CD14-positive monocyte (primary cell): ENCODE data around the gene GLRB. TPM values are rescaled to one million over a fixed set of nuclear protein-coding genes. Genes with fewer than 3 reads are reported as not detected.

ENCODE experiments used
- DNase-seq, 3 donors: peaks; one replicate each; pipeline ENCODE4 v3.0.0-alpha.2; 2011 to 2022
- H2AFZ ChIP-seq: 2 replicates; pipeline ENCODE4 v1.6.0; 2012; ENCODE audit warnings: mild to moderate bottlenecking, low read depth, low read length, inconsistent platforms; ENCODE audit not compliant: insufficient read depth, poor library complexity, severe bottlenecking
- H3K27ac ChIP-seq, 2 donors: 1 replicate in 1 of 2; 2 replicates in 1 of 2; pipeline ENCODE4 v1.5.1; 2012 to 2013; ENCODE audit warnings: low read length in 2 of 2, control low read depth in 1 of 2, inconsistent platforms in 1 of 2, low read depth in 1 of 2, mild to moderate bottlenecking in 1 of 2
- H3K27me3 ChIP-seq, 2 donors: one replicate each; pipeline versions ENCODE4 v1.6.0 to v1.6.1; 2011 to 2013; ENCODE audit warnings: low read length in 2 of 2; ENCODE audit not compliant: control insufficient read depth in 2 of 2, insufficient read depth in 2 of 2
- H3K36me3 ChIP-seq, 2 donors: replicated peaks in 1 of 2; 1 replicate in 1 of 2; 2 replicates in 1 of 2; pipeline versions ENCODE4 v1.5.1 to v1.6.1; 2012 to 2013; ENCODE audit warnings: low read length in 2 of 2, control low read depth in 1 of 2, inconsistent platforms in 1 of 2, mild to moderate bottlenecking in 1 of 2; ENCODE audit not compliant: insufficient read depth in 2 of 2, control insufficient read depth in 1 of 2
- H3K4me1 ChIP-seq, 2 donors: 1 replicate in 1 of 2; 2 replicates in 1 of 2; pipeline versions ENCODE4 v1.5.1 to v1.6.1; 2012 to 2013; ENCODE audit warnings: low read length in 2 of 2, control low read depth in 1 of 2, inconsistent platforms in 1 of 2, mild to moderate bottlenecking in 1 of 2, moderate library complexity in 1 of 2; ENCODE audit not compliant: insufficient read depth in 2 of 2, control insufficient read depth in 1 of 2
- H3K4me2 ChIP-seq: replicated peaks from 2 replicates; pipeline ENCODE3; 2012; ENCODE audit warnings: low read length, moderate library complexity, mild to moderate bottlenecking; ENCODE audit not compliant: poor library complexity, severe bottlenecking; ENCODE audit errors: extremely low read depth
- H3K4me3 ChIP-seq, 3 experiments: fragments of 200-600 bp in 1 of 3; sonication (generic) in 1 of 3; replicated peaks in 1 of 3; 1 replicate in 2 of 3; 2 replicates in 1 of 3; pipeline ENCODE4 v1.5.1; 2011 to 2013; ENCODE audit warnings: low read length in 3 of 3, mild to moderate bottlenecking in 3 of 3, control low read depth in 2 of 3, low read depth in 2 of 3, inconsistent platforms in 1 of 3, moderate library complexity in 1 of 3
- H3K79me2 ChIP-seq: 2 replicates; pipeline ENCODE4 v1.6.0; 2012; ENCODE audit warnings: mild to moderate bottlenecking, control low read depth, inconsistent platforms, low read length, moderate library complexity; ENCODE audit not compliant: insufficient read depth
- H3K9ac ChIP-seq: 2 replicates; pipeline ENCODE4 v1.6.0; 2017; ENCODE audit warnings: low read length, mild to moderate bottlenecking; ENCODE audit not compliant: insufficient read depth, poor library complexity, severe bottlenecking
- H3K9me3 ChIP-seq, 2 donors: replicated peaks in 1 of 2; 1 replicate in 1 of 2; 2 replicates in 1 of 2; pipeline versions ENCODE4 v1.5.1 to v1.6.1; 2012 to 2013; ENCODE audit warnings: low read length in 2 of 2, control low read depth in 1 of 2; ENCODE audit not compliant: control insufficient read depth in 1 of 2, insufficient read depth in 1 of 2
- H4K20me1 ChIP-seq: 2 replicates; pipeline ENCODE4 v1.6.0; 2012; ENCODE audit warnings: mild to moderate bottlenecking, low read length, control low read depth, moderate library complexity; ENCODE audit not compliant: insufficient read depth
- H3K27ac Mint-ChIP-seq, 7 donors: one replicate each; pipeline ENCODE4 v1.8.0; 2020; ENCODE audit warnings: mild to moderate bottlenecking in 7 of 7, mixed read lengths in 7 of 7, moderate library complexity in 6 of 7, inconsistent platforms in 2 of 7
- H3K27me3 Mint-ChIP-seq, 3 donors: one replicate each; pipeline ENCODE4 v1.8.0; 2021 to 2022; ENCODE audit warnings: low read depth in 3 of 3, mild to moderate bottlenecking in 3 of 3, mixed read lengths in 3 of 3, moderate library complexity in 3 of 3, inconsistent platforms in 1 of 3
- H3K36me3 Mint-ChIP-seq, 2 donors: one replicate each; pipeline ENCODE4 v1.8.0; 2020; ENCODE audit warnings: mixed read lengths in 2 of 2, inconsistent platforms in 1 of 2, mild to moderate bottlenecking in 1 of 2
- H3K4me1 Mint-ChIP-seq: one replicate; pipeline ENCODE4 v1.8.0; 2020; ENCODE audit warnings: mild to moderate bottlenecking, mixed read lengths
- H3K4me3 Mint-ChIP-seq, 2 donors: one replicate each; pipeline ENCODE4 v1.8.0; 2020; ENCODE audit warnings: mild to moderate bottlenecking in 2 of 2, mixed read lengths in 2 of 2, moderate library complexity in 1 of 2
- H3K9me3 Mint-ChIP-seq, 7 donors: one replicate each; pipeline ENCODE4 v1.8.0; 2020 to 2022; ENCODE audit warnings: mixed read lengths in 7 of 7, mild to moderate bottlenecking in 6 of 7, moderate library complexity in 6 of 7, inconsistent platforms in 2 of 7
- WGBS: methylation state at CpG from one replicate; pipeline ENCODE4 v1.1.5; 2013; ENCODE audit warnings: missing lambda C conversion rate; ENCODE audit not compliant: insufficient coverage; 5-methylcytosine and 5-hydroxymethylcytosine counted together
- intact Hi-C, 2 donors: fragments of 100-400 bp; cut with micrococcal nuclease; formaldehyde crosslinking; loops; one replicate each; pipeline versions ENCODE4 v1.15.0 to v1.15.1; 2023
- polyA plus RNA-seq, 3 donors: library from polyadenylated mRNA; depleted of rRNA in 1 of 3; unstranded in 2 of 3; stranded (reverse) in 1 of 3; fragments of 300-500 nt in 2 of 3; fragments of >200 nt in 1 of 3; fragmentation: Illumina TruSeq in 2 of 3; gene quantifications; 1 replicate in 2 of 3; 2 replicates in 1 of 3; pipeline ENCODE4 v1.2.3, GENCODE V29; 2012 to 2021
- small RNA-seq: library from RNA; depleted of rRNA; stranded (forward); fragments of <200 nt; gene quantifications from one replicate; pipeline ENCODE3, GENCODE V24; 2012; ENCODE audit warnings: low read depth; ENCODE audit not compliant: insufficient read length
- TF ChIP-seq, protein P1 (sequence below): fragments of 200-600 bp; IDR thresholded peaks from one replicate; pipeline ENCODE4 v1.8.0; 2022; ENCODE audit warnings: antibody characterized with exemption, mild to moderate bottlenecking

GLRB gene
- polyA plus RNA-seq, 3 donors: not detected

DNA sequence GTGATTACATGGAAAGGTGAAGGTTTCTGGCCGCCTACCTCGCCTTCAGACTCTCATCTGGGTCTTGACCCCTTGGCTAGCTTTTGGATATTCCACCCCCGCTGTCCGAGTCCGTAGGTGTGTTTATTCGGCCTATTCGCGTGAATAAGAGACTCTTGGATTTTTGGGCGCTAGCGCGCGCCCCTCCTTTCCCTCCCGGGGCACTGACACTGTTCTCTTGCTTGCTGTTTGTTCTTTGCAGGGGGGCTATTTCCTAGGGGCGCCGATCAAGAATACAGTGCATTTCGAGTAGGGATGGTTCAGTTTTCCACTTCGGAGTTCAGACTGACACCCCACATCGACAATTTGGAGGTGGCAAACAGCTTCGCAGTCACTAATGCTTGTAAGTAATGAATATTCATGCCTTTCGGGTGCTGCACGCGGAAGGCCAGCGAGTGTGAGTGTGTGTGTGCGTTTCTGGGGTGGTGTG lies 145.5 kb downstream of the GLRB start:
- intact Hi-C loops: no loop called here
- Mint-ChIP-seq H3K36me3 (peaks cover 0 to 7% of the 10 kb centered on the region in 2 donors), H3K9me3 (peaks cover 0 to 16% (median 9%) of the 10 kb centered on the region in 7 donors), H3K27me3 (peaks cover 49 to 65% (median 53%) of the 10 kb centered on the region in 3 donors), H3K4me1 (peaks cover 8% of the 10 kb centered on the region), H3K4me3 (peak overlapping the region in 1 of 2 donors; percentile 87), H3K27ac (peak overlapping the region in 1 of 7 donors; percentile 7)
- no peak for DNase-seq
- H3K4me2 ChIP-seq: no peak overlapping the region
- peaks cover 42 to 60% of the 10 kb centered on the region in 2 donors for H3K27me3 ChIP-seq
- WGBS: 9% methylated on average over 20 of the region's 24 CpGs
- H3K4me1 ChIP-seq: no peaks in the 10 kb centered on the region
- TF ChIP-seq, protein P1, sequence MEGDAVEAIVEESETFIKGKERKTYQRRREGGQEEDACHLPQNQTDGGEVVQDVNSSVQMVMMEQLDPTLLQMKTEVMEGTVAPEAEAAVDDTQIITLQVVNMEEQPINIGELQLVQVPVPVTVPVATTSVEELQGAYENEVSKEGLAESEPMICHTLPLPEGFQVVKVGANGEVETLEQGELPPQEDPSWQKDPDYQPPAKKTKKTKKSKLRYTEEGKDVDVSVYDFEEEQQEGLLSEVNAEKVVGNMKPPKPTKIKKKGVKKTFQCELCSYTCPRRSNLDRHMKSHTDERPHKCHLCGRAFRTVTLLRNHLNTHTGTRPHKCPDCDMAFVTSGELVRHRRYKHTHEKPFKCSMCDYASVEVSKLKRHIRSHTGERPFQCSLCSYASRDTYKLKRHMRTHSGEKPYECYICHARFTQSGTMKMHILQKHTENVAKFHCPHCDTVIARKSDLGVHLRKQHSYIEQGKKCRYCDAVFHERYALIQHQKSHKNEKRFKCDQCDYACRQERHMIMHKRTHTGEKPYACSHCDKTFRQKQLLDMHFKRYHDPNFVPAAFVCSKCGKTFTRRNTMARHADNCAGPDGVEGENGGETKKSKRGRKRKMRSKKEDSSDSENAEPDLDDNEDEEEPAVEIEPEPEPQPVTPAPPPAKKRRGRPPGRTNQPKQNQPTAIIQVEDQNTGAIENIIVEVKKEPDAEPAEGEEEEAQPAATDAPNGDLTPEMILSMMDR: no peak
- H3K9me3 ChIP-seq: peaks cover 3 to 31% of the 10 kb centered on the region in 2 donors
- H3K9ac ChIP-seq: no peak overlapping the region
- H3K79me2 ChIP-seq: no peaks in the 10 kb centered on the region
- H3K4me3 ChIP-seq: no peak overlapping the region
- no peak overlapping the region for H3K27ac ChIP-seq
- H3K36me3 ChIP-seq: no peaks in the 10 kb centered on the region
- no peaks in the 10 kb centered on the region for H4K20me1 ChIP-seq
- H2AFZ ChIP-seq: no peak overlapping the region

Small RNAs within 50 kb of the gene (small RNA-seq; reads per million reads assigned to genes)
- gene RF00019 (not detected), gene RNU6-582P (not detected)

Other genes with a start within 250 kb of the GLRB start
- gene PDGFC, start 104.4 kb upstream of the GLRB start, polyA plus RNA-seq: 1 to 10 TPM; 2.5 to 5.0 (median 4.9) TPM
- not detected for gene GRIA2, start 144.6 kb downstream of the GLRB start, polyA plus RNA-seq